NOMO-1 (cell line): ENCODE results near the gene LGR6.

Experiments
- DNase-seq, 2 experiments: peaks; one replicate each; lab custom pipeline; 2025; ENCODE audit not compliant: unreplicated experiment in 2 of 2; lab: John Stamatoyannopoulos, UW

Gene LGR6

DNA sequence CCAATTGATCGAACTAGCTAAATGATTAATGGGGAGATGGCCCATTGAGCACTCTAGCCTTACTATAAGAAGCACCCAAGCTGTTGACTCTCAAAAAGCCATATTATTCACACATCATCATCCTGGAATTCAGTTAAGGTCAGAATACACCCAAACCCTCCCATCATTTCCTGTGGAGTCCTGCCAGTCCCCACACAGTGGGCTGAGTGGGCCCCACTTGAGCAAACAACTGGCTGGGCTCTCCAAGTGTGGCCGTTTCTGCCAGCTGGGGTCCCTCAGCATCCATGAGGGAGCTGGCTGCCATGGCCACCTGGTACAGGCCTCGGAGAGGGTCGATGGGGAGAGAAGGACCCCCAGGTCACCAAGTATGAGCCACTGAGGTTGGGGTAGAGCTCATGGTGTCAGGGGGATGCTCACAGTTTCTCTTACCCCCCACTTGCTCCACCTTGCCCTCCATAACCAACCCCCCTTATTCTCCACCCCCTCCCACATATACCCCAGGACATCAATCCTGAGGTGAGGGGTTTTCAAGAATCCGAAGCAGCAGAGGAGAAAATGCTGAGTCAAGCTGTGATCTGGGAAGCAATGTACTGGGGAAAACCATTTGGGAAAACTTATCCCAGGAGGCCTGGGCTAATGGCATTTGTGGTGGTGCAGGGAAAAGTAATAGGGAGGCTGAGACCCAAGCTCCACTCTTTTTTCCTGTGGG, 87.9 kb downstream of the LGR6 start:
- DNase-seq = no peak

DNA sequence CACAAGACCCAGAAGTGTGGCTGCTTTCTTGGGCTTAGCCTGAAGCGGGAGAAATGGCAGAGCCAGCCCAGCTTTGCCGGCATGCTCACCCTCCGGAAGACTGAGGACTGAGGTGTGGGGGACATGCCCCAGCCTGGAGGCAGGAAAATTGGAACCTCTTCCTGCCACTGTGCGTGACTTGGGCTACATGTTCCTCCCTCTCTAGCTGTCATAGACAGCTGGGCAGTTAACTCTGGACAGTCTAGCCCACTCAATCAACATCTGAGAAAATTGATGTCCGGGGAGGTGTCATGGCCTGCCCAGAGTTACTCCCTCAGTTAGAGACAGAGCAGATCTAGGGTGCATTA, 88.4 kb downstream of the LGR6 start:
- DNase-seq = no peak

DNA sequence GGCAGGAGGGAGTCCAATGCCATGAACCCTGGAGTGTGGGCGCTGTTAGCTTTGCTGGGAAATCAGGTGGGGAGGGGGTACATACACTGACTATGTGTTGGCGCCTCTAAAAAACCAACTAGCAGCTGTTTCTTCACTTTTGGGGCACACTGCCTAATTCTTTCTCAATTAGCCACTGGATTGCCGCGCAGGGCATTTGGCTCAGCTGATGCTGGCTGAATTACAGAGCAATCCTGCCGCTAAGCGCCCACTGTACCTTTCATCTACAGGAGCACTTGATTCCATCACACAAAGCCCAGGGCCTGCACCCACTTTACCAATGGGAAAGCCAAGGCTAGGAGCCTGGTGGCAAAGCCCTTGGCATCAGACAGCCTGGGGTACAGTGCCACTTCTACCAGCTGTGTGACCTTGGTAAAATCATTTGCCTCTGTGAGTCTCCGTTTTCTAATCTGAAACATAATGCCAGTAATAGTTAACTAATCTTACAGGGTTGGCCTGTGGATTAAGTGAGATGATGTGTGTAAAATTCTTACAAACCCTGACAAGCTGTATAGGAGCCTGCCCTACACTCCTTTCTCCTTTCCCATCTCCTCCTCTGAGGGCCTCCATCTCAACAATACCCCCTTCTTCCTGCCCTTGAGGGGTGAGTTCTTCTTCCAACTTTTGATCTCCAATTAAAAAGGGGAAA, 89.1 kb downstream of the LGR6 start:
- no peak for DNase-seq

DNA sequence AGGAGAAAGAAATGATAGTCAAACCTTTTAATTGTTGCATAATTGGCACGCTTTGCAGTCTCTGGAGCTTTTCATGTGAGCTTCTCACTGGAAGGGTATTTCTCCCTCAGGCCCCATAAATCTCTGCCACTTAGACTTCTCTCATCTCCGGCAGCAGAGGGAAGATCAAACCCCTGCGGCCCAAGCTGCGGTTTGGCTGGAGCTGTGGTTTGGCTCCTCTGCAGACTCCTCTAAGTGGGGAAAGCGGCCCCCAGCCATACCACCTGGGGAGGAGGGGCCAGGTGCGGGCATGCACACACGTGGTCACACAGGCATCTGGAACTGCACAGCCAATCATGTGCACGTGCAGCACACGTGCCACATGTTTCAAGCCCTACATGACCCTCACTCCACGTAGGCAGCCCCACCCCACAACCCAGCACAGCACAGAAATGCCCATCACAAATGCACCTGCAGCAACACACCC, 89.8 kb downstream of the LGR6 start:
- peak; percentile 48 to 76 for DNase-seq

DNA sequence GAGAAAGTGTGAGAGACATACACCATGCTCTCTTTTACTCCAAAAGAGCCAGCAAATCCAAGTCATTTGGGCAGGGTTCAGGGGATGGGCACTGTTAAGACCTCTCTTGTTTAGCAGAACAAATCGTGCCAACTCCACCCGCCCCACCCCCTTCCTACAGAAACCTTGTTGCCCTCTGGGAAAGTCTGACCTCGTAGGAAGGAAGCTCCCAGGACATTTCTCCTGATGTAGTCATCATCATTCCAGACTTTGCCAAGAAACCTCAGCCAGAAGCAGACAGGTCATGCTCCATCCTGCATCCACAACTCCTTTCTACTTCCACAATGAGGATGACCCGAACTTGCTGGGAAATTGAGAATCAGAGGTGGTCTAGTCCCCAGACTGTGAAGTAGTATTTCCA, 90.4 kb downstream of the LGR6 start:
- DNase-seq = no peak

DNA sequence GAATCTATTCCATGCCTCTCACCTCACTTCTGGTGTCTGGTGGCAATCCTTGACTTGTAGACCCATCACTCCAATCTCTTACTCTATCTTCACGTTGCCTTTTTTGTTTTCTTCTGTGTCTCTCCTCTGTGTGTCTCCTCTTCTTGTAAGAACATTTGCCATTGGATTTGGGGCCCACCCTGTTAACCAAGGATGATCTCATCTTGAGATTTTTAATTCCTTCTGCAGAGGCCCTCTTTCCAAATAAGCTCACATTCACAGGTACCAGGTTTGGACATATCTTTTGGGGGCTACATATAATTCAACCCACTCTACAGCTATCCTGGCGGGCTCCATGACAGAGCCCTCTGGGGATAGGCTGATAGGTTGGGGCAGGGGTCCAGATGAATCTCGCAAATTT, 92.3 kb downstream of the LGR6 start:
- DNase-seq = no peak

DNA sequence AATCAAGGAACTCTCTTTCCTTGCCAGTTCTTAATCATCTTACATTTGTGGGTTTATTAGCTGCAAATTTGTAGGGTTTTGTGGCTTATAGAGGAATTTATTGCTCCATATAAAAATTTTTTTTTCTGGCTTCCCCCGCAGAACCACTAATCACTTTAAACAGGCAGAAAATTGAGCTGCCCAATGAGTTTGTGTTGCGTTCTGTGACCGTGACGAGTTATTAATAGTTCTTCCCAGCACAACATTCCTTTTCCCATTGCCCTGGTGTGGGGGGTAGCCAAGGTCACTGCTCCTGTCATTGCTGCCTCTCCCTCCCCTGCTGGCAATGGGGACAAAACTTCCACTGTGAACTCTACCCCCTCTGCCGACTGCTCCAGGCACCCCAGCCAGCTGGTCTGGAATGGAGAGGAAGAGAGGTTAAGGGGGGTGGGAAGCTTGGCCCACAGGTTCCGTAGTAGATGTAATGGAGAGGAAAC, 93.1 kb downstream of the LGR6 start:
- DNase-seq = no peak

DNA sequence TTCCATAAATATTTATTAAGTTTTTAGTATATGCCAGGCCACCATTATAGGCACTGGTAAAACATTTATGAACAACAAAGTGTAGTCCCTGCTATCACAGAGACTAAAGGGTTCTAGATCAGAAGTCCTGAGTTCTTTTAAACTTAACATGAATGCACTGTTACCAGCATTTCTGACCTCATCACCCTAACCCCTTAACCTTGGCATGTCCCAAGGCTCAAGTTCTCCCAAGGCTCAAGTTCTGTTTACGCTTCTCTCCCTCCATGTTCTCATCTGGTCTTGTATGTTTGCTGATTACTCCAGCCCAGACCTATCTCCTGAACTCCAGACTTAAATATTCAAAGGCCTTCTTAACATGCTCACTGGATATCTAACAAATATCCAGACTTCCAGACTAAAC, 93.6 kb downstream of the LGR6 start:
- DNase-seq = no peak

DNA sequence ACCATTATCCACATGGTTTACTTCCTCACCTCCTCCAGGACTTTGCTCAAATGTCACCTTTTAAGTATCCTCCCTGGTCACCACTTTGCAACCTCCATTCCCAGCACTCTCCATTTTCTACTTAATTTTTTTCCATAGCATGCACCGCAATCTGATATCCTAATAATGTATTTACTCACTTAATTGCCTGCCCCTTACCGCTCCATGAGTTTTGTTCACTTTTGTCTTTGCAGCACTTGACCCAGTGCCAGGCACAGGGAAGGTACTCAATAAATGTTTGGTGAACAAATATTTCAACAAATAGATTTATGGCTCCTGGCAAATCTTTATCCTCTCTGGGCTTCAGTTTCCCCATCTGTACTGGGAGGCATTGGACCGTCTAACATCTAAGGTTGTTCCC, 94.6 kb downstream of the LGR6 start:
- DNase-seq = no peak

DNA sequence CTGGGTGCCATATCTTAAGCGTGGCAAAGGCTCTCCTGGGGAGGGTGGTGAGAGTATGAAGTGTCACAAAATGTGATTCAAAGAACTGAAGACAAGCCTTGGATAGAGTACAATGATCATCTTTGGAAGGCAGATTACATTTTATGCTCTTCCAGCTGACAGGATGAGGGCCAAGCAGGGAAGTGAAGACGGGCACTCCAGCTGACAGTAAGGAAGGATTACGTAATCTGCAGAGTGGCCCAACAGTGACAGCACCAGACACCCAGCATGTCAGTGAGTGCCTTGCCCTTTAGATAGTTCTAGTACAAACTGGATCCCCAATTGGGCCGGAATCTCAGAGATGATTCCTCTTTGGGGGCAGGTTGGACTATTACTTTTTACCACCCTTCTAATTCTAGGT, 95.4 kb downstream of the LGR6 start:
- no peak for DNase-seq

DNA sequence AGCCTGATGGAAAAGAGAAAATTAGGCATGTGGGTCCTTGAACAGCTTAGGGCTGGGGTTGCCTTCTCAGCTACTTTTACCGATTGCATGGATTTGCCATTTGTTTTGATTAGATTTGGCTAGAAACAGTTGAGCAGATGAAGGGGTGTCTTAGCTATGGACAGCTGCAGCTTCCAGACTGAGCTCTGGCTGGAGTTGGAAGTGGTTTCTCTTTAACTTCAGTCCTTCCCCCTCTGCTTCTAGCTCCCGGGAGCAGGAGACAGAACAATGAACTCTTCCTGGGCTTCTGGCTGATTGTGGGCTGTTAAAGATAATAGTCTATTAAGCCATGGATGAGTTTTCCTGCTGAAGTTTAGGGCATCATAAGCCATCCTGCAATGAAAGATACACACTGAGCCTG, 97.4 kb downstream of the LGR6 start:
- DNase-seq = no peak

DNA sequence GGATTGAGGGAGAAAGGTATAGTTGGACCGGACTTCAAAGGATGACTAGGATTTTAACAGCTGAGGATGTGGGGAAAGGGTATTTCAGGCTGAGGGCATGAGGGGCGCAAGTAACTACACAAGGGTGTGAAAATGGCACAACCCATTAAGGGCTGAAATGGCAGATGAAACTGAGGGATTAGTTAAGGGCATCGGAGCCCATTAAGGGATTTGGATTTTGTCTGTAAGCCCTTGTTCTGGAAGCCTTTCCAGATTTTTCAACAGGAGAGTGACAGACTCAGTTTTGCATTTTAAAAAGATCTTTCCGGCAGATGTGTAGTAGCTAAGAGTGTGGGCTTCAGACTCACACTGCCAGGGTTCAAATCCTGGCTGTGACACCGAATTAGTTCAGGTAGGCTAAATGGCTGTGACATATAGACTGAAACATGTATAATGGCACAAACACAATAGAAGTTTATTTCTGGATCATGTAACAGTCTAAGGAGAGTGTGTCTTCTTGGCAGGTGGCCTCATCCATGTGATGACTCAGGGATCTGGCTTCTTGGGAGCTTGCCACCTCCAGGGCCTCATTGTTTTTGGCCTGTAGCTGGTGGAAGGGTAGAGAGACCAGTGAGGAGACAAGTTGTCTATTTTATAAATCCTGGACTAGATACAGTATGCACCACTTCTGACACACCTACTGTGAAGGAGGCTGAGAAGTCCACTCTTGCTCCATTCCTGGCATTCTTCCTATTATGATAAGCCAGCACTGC, 98.5 kb downstream of the LGR6 start:
- DNase-seq = no peak

DNA sequence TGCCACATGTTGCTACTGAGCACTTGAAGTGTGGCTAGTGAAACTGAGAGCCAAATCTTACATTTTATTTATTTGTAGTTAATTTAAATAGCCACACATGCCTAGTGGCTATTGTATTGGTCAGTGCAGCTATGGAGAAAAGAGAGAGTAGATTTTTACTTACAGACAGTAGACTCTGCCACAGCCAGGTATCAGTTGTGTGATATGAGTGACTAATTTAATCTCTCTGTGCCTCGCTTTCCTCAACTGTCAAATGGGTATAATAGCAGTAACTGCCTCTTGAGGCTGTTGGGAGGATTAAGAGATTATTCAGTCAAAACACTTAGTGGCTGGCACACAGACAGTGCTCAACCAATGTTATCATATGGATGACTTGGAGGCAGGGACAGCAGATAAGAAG, 99.2 kb downstream of the LGR6 start:
- DNase-seq = no peak

DNA sequence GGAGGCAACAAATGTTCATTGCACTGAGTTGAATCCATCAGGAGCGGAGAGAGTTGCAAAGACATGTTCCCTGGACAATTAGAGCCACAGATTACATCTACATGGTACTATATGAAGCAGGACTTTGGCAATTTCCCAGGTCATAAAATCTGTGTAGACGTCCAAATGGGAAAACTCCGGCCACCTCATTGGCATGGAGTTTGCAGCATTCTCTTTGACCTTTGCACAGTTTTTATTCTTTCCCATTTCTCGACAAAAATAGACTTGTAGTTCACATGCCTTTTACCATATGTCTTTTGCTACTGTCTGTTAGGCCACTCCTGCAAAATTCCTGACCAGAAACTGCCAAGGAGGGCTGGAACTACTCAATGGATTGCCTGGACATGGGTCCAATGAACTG, 100.0 kb downstream of the LGR6 start:
- DNase-seq = no peak

DNA sequence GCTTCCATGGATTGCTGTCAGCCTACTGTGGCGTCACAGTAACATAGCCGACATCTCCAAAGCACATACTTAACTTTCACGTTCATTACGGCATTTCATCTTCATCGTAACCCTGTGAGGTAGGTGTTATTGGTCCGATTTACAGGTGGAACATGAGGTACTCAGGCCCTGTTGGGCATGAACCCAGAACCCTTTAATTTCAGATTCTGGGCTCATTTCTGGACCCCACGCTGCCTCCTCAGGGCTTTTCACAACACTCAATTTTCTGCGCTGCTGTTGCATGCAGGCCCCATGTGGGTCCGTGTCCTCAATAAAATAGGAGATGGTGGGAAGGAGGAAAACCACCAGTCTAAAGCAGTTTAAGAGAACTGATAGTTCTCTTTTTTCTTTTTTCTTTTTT, 108.6 kb downstream of the LGR6 start:
- DNase-seq = no peak

DNA sequence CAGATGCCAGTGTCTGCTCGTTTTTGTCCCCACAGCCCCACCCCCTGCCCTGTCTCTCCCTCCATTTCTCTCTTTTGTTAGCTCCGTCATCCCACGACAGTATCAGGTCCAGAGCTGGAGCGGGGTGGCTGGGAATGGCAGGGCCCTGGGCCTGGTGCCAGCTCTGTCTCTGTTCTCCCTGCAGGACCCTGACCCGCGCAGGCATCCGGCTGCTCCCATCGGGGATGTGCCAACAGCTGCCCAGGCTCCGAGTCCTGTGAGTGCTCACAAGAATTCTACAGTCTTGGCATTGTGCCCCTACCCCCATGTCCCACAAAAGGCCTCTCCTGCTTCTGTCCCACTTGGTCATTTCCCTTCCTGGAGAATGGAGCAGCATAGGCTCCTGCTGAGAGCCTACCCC, 110.8 kb downstream of the LGR6 start:
- no peak for DNase-seq

DNA sequence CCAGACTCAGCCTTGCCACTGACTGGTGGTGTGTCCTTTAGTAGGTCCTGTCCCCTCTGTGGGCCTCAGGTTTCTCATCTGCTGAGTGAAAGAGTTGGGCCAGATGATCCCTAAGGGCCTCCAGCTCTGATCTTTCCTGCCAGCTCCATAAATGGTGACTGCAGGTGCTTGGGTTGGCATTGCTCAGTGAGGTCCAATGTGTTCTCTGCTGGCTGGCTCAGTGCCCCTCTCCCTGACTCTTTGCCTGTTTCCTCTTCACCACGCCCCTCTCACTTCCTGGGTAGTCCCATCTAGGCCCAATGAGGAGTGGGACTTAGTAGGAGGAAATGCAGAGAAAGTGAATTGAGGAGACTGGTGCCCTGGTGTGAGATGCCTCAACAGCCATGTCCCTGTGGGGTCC, 111.6 kb downstream of the LGR6 start:
- no peak for DNase-seq

DNA sequence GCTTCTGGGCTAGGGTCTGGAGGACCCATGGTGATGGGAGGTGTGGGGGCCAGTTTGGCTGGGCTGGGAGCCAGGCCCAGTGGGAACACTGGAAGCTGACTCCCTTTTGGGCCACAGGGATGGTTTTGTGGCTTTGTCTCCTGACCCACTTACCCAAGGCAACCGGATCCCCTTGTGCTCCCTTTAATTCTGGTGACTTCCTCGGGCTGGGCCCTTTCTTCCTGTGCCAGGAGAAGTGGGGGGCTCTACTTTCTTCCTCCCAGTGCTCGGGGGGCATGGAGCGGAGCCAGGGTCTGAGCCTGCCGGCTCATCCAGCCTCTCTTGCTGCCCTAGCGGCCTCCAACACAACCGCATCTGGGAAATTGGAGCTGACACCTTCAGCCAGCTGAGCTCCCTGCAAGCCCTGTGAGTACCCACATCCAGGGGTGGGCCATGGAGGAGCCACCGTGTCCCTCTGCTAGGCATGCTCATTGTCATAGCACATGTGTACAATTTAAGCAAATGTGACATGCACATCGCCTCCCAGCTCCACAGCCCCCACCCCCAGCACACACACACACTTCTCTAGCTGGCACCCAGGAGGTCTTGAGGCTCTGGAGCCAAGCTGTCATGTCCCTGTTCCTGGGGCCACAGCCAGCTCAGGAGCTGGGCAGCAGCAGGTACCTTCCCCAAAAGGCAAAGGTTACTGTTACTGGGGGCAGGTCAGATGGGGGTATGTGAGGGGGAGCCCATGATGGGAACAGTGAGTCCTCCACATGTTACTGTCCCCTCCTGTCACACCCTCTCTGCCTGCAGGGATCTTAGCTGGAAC, 113.1 kb downstream of the LGR6 start:
- DNase-seq = no peak

DNA sequence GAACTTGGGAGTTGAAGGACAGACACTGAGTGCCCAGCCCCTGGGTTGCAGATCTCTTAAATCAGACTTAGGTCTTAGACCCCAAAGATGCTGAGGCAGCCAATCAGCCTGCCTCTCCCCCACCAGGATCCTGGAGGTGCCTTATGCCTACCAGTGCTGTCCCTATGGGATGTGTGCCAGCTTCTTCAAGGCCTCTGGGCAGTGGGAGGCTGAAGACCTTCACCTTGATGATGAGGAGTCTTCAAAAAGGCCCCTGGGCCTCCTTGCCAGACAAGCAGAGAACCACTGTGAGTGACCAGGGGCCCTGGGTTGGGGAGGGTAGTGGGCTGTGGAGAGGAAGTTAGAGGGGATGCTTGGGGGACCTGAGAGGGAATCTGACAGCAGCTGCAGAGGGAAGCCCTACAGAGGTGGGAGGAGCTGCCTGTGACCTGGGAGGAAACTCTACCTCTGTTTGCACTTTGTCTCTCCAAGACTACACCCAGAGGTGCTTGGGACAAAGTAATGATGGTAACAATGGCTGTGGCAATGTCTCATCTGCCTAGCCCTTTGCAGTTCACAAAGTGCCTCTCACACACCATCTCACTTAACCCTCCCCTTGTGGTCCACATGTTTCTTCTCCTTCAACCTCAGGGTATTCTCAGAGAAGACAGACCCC, 116.6 kb downstream of the LGR6 start:
- DNase-seq = no peak

DNA sequence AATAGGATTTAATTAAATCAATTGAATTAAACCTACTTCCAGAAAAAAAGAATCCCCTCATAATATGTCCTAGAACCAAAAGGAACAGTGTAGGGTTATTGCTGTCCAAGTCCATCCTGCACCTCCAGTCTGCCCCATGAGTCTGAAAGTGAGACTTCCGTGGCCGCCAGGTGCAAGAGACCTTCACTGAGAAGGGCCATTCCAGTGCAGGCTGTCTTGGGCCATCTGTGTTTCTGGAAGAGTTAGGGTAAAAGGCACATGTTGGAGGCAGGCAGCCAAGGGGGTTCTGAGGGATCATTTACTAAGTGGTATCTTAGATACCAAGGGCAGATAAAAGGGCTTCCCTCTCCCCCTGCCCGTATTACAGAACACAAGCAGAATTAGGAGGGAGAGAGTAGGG, 117.1 kb downstream of the LGR6 start:
- DNase-seq = no peak
